ENCODE measurements around the gene HCFC2.
A peak's percentile ranks its signal among the peaks of the same experiment; 100 is the strongest.

The HCFC2 gene

GRCh38 chr12:104121001-104121400 is 56.7 kb downstream of the HCFC2 start:
- no peak for DNase-seq (ENCODE audit: low read depth in 2 of 2)

- DNase-seq (ENCODE audit: low read depth in 2 of 2): no peak
Measured at GRCh38 chr12:104122298-104122697, 58.0 kb downstream of the HCFC2 start.

GRCh38 chr12:104126548-104126947 is 62.2 kb downstream of the HCFC2 start:
- no peak for DNase-seq (ENCODE audit: low read depth in 2 of 2)

- DNase-seq (ENCODE audit: low read depth in 2 of 2): no peak
Measured at GRCh38 chr12:104130760-104131159, 66.4 kb downstream of the HCFC2 start.

GRCh38 chr12:104131609-104132008 is 67.3 kb downstream of the HCFC2 start:
- no peak for DNase-seq (ENCODE audit: low read depth in 2 of 2)

- DNase-seq (ENCODE audit: low read depth in 2 of 2): no peak
Measured at GRCh38 chr12:104132351-104132956, 68.1 kb downstream of the HCFC2 start.

GRCh38 chr12:104133321-104133720 is 69.0 kb downstream of the HCFC2 start:
- no peak for DNase-seq (ENCODE audit: low read depth in 2 of 2)

GRCh38 chr12:104133866-104134265 is 69.5 kb downstream of the HCFC2 start:
- DNase-seq (ENCODE audit: low read depth in 2 of 2): no peak

GRCh38 chr12:104134882-104135281 is 70.6 kb downstream of the HCFC2 start:
- DNase-seq (ENCODE audit: low read depth in 2 of 2): no peak

- no peak for DNase-seq (ENCODE audit: low read depth in 2 of 2)
Measured at GRCh38 chr12:104136577-104136976, 72.2 kb downstream of the HCFC2 start.

GRCh38 chr12:104137001-104137901 is 72.9 kb downstream of the HCFC2 start:
- DNase-seq (ENCODE audit: low read depth in 2 of 2): peak; percentile 22 to 32

- DNase-seq (ENCODE audit: low read depth in 2 of 2): peak; percentile 81 to 84
Measured at GRCh38 chr12:104137902-104138796, 73.8 kb downstream of the HCFC2 start, which contains the start of gene NFYB. NFYB (minus strand) TSS chr12:104138210; CDS start chr12:104135453, 2,757 bp downstream.

GRCh38 chr12:104138797-104139152 is 74.4 kb downstream of the HCFC2 start:
- DNase-seq (ENCODE audit: low read depth in 2 of 2): no peak

GRCh38 chr12:104142543-104142942 is 78.2 kb downstream of the HCFC2 start:
- no peak for DNase-seq (ENCODE audit: low read depth in 2 of 2)

- DNase-seq (ENCODE audit: low read depth in 2 of 2): no peak
Measured at GRCh38 chr12:104143002-104143401, 78.7 kb downstream of the HCFC2 start.

- no peak for DNase-seq (ENCODE audit: low read depth in 2 of 2)
Measured at GRCh38 chr12:104143918-104144317, 79.6 kb downstream of the HCFC2 start.

- DNase-seq (ENCODE audit: low read depth in 2 of 2): no peak
Measured at GRCh38 chr12:104147346-104147745, 83.0 kb downstream of the HCFC2 start.

GRCh38 chr12:104150416-104150815 is 86.1 kb downstream of the HCFC2 start:
- no peak for DNase-seq (ENCODE audit: low read depth in 2 of 2)

- DNase-seq (ENCODE audit: low read depth in 2 of 2): no peak
Measured at GRCh38 chr12:104152685-104153241, 88.4 kb downstream of the HCFC2 start.

- DNase-seq (ENCODE audit: low read depth in 2 of 2): no peak
Measured at GRCh38 chr12:104154286-104154685, 90.0 kb downstream of the HCFC2 start.

- no peak for DNase-seq (ENCODE audit: low read depth in 2 of 2)
Measured at GRCh38 chr12:104154806-104155205, 90.5 kb downstream of the HCFC2 start.
